Measurements from ENCODE around the gene TMEM207.

Gene TMEM207

DNA sequence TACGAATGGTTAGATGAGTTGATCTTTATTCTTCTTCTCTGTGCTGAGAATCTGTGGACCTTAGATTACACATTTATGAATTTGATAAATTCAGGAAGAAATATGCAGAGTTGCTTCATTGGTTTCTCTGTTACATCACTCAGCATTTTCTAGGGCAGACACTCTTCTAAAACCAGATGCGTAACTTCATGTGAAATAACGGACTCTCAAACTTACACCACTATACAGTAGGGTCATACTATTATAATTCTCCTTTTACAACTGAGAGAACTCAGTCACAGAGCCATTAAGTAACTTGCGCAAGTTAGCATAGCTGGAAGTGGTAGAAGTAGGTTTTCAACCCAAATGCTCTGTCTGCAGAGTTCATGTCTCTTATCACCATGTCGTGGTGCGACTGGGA, 5.7 kb downstream of the TMEM207 start:
- DNase-seq: no peak

DNA sequence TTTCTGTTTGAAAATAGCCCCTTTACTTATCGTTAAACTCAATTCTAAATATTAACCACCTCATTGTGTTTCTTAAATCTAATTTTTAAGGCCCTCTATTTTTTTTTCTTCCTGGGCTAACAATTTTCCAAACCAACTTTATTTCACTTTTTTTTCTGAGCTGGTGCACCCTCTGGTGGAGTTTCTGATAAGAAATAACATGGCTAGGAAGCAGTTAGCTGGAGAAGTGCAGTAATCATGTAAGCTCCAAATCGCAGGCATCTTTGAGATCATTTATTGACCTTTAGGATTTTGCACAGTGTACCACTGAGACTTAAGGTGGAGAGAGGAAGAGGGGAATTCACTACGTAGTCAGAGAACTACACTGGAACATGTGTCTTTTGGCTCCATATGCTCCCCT, 6.4 kb downstream of the TMEM207 start:
- no peak for DNase-seq

DNA sequence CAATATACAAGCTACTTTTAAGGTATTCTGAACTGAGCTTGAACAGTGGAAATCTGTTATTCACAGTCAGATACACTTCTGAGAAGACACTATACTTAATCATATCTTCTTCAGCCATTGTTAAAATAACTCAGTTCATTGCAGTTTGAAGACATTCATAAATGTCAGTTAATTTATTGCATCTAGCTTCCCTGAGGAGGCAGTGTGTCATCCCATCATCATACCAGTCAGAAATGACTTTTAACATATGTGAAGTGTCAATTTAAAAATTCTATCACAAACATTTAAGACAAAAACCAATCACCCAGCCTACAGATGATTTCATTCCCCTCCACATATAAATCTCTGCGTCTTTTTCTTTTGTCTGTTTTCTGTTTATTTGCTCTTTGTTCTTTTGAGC, 7.5 kb downstream of the TMEM207 start:
- no peak for DNase-seq

DNA sequence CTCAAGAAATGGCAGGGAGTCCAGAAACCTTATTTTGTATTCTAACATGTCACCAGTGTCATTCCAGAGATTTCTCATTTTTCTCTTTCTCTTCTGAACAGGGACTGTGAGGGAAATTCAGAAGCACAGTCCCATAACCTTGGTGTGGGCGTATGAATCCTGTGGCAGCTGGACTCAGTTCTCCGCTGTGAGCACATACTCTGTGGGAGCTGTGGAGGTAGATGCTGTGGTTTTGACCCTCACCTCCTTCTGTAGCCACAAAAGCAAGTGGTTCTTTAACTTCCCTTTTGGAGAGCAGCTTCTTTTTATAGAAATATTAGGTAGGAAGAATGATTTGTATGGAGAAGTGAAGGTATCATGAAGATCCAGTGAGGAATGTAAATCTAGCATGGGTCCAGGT, 13.4 kb downstream of the TMEM207 start:
- no peak for DNase-seq

DNA sequence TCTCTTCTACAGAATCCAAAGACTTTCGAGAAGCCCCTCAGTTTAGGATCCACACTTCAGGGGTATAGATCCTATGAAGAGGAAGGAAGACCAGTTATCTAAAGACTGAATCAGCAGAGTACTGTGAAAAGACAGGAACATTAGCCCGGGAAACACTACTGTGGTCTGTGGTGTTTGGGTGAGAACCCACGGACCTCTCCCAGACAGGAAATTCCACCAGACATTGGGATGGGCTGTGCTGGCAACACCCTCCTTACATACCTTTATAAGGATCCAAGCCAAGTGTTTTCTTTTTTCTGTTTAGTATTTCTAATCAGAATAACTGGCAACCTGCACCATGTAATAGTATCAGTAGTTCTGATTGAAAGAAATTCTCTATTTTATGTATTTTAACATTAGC, 14.1 kb downstream of the TMEM207 start:
- no peak for DNase-seq

DNA sequence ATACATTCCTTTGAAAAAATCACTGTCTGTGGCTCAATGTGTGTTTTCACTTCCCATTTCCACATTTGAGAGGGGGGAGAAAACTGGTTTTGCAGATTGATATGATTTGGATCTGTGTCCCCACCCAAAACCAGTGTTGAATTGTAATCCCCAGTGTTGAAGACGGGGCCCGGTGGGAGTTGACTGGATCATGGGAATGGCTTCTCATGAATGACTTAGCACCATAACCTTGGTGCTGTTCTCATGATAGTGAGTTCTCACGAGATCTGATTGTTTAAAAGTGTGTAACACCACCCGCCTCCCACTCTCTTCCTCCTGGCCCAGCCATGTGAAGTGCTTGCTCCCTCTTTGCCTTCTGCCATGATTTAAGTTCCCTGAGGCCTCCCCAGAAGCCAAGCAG, 16.1 kb downstream of the TMEM207 start:
- DNase-seq: no peak

DNA sequence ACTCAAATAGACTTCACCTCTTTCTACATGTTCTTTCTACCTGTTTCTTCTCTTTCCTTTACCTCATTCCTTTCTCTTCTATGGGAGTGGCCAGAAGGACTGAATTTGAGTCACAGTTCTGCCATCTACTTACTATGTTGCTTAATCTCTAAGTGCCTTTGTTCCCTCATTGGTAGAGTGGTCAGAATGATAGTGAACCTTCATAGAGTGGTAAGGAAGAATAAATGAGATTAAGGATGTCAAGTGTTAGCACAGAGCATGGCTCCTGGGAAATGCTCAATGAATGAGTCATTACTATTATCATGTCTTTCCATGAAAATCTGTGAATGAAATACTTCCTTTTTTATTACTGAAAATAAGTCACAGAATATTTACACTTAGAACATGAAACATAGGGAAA, 17.5 kb downstream of the TMEM207 start:
- no peak for DNase-seq

DNA sequence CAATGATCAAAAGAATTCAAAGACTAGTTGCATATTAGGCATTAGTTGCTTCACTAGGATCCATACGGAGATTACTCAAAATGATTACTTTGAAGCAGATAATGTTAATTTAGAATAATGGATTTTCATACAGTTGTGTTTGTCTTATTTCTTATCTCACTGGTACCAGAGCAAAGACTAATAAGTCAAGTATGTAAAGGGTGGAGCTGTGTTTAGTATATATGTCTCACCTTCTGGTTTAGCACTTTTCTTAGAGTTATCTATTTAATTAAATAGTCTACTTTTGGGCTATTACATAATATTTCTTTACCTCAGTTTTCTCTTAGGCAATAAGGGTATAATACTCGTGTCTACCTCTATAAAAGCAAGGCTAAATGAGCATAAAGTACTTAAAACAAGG, 18.8 kb downstream of the TMEM207 start:
- DNase-seq: no peak

DNA sequence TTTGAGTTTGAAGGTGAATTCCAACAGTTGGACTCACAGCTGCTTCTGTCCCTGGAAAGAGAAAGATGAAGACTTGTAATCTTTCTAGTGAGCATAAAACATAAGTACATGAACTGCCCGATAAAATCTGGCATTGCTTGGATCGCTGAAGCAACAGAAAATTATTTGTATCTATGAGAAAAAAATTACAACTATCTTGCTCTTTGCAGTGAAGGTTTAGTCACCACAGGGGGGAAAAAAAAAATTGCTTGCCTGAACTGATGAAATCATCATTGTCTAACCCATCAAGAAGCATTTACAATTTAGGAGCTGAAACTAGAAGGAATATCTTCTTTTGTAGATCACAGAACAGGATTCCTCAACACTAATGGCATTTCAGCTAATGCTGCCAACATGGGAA, 20.0 kb downstream of the TMEM207 start:
- DNase-seq: no peak

DNA sequence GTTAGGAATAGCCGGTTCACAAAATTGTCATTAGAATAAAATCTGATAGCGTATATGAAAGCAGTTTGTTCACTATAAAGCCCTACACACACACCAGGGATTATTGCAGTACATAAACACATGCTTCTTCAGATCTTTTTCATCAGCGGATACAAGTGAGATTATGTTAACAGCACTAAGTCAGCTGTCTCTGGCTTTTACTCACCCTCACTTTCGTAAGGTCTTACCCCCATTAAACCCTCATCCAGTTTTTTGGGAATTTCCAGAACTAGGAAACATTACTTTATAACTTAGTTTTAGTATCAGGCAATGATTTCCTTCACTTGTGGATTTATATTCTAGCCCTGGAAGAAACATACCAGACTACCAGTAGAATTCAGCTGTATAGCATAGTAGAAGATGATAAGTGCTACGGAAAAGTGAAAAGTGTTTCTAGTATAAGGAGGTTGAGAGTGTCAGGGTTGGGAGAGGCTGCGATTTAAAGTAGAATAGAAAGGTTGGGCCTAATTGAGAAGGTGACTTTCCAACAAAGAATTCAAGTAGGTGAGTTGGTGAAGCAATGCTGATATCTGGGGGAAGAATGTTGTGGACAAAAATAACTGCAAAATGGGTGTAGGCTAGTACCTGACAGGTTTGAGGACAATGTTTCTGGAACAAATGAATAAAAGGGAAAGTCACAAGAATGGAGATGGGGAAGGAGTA, 22.7 kb downstream of the TMEM207 start:
- no peak for DNase-seq

DNA sequence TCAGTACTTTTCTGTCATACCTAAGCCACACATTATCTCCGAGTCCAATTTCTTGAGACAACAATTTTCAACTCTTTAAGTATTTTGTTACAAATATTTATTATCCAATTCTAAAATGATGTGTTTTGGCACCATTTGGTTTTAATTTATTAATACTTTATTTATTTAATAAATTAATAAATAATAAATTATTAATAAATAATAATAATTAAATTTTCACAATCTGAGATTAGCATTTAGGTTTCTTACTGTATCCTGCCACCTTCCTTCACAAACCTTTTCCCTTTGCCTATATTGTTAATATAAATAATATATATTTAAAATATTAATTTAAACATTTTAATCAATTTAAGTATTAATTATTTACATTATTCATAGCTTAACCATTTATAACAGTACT, 23.9 kb downstream of the TMEM207 start:
- DNase-seq: no peak

DNA sequence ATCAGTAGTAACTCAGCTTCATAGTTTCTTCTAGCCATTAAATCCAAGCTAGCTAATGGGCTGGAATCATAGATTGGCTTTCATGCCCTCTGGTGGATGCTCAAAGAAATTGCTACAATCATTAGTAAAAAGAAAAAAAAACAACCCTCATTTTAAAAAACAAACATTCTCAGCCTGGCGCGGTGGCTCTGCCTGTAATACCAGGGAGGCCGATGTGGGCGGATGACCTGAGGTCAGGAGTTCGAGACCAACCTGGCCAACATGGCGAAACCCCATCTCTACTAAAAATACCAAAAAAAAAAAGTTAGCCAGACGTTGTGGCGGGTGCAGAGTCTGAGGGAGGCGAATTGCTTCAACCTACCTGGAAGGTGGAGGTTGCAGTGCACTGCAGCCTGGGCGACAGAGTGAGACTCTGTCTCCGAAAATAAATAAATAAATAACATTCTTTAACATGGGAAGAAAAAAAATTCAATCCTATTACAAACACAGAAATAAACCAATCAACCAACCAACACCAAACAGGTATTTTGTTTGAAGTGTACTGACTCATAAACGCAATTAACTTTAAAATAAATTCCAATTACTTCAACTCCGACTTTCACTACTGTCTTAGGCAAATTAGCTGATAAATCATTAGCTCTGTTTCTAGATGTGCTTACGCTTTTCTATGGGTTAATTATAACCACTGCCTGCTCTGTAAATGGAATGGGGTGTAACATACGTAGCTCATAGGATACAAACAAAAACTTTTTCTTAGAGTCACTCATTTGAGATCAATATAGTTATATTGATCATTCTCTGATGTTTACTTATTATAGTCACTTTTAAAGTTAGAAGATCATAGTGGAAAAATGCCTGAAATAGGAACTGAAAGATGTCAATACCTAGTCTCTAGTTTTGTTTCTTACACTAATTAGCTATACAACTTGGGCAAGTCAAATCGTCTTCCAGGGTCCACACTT, 24.9 kb downstream of the TMEM207 start:
- peak; percentile 12 for DNase-seq

DNA sequence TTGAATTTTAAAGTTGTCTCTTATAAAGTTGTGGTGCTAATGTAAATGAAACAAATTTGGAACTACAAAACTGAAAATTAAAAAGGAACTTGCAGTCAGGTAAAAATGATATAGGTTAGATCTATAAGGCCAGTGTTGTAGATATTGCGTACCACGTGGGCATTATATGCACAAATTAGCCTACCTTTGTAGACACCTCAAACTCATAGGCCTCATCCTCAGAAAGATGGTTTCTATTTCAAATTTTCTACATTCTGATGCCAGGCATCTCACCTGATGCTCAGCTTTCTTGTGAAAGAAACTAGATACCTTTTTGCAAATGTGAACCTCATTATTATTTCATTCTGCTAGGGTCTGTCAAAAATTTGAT, 25.6 kb downstream of the TMEM207 start:
- no peak for DNase-seq

DNA sequence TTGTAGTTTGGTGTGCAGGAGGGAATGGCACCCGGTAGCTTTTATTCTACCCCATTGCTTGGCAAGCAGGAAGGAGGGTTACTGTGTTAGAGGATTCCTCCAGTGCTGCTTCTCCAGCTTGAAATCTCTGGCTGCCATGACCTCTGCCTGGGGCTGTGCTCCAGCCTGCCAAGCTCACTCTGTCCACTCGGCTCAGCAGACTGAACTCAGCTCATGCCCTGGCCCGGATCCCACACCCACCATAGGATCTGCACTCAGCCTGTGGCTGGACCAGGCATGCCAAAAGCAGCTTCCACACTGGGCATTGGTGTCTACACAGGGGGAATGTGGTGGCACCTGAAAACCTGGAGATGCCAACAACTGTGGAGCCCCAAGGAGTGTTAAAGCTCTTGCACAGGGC, 35.4 kb downstream of the TMEM207 start:
- no peak for DNase-seq

DNA sequence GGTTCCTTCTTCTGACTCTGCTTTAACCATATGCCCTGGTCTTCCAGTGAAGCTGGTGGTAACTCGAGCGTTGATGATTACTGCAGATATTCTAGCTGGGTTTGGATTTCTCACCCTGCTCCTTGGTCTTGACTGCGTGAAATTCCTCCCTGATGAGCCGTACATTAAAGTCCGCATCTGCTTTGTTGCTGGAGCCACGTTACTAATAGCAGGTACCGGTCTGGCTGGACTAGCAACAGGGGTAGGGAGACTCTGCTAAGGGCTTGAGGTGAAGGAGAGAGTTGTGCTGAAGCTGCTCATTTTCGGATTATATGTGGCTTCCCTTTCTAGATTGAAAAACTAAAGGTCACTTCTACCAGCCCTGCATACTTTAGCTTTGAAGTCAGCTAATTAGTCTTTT, 45.0 kb downstream of the TMEM207 start:
- no peak for DNase-seq

DNA sequence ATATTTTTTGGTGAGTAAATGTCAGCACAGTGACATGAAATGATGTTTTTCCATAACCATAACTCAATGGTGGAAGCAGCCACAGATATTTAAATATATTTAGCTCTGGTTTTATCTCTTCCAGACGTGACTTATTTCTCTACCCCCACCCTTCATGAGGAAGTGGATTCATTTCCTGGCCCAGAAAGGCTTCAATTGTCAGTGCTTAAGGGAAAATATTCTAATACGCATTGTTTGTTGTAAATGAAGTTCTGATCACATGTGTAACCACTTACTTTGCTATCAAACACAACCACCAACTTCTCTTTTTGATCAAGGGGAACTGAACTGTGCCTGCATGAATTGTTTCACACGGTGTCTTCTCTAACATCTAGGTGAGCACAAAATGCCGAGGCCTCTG, 47.7 kb downstream of the TMEM207 start:
- no peak for DNase-seq

DNA sequence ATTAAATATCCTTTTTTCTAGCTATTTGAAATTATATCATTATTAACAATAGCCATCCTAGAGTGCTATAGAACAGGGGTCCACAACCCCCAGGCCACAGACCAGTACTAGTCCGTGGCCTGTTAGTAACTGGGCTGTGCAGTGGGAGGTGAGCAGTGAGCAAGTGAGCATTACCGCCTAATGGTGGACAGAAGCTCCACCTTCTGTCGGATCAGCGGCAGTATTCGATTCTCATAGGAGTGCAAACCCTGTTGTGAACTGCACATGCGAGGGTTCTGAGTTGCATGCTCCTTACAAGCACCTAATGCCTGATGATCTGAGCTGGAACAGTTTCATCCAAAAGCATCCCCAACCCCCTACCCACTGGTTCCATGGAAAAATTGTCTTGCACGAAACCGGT, 50.0 kb downstream of the TMEM207 start:
- DNase-seq: no peak

DNA sequence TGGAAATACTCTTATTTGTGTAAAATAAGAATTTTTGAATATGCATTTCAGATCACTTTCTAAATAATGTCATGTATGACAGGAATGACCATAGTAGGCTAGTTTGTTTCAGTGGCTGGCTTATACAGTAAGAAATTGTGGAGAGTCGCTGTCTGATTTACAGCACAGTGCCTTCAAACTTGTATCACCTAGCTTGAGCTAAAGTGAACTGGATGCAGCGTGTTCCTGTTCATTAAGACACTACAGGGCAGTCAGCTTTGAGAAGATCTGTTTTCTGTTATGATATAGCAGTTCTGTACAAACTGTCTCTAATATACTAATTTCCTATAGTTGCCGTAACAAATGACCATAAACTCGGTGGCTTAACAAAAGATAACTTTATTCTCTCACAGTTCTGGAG, 51.8 kb downstream of the TMEM207 start:
- no peak for DNase-seq

DNA sequence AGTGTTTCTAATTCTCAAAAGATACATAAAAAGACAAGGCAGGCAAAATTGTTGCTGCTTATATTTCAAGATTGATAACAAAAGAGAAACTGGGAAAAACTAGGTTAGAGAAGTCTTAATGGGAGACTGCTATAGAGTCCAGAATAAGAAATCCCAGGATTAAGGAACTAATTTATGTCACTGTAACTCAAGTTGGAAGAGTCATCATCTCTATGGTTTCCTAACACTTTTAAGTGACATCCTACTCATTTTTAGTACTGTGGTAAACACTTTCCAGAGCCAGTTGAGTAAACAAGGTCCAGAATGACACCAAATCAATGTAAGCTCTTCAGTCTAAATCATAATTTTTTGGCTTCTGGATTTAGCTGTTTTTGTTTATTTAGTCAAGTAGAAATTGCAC, 53.7 kb downstream of the TMEM207 start:
- no peak for DNase-seq

DNA sequence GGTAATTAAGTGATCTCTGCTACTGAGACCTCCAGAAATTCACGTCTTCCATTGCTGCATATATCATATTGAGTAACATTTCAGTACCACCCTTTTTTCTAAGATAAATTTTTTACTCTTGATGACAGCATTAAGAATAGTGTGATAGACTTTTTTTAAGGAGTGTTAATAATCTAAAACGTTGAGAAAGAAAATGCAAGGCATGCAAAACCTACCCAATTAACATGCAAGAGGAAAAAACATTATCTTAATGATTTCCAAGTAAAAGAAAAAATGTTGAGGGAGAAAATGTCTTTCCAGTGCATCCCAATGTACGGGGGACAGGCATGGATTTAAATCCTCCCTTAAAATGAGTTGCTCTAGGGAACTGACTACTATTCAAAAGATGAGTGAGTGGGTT, 61.0 kb downstream of the TMEM207 start:
- DNase-seq: no peak

DNA sequence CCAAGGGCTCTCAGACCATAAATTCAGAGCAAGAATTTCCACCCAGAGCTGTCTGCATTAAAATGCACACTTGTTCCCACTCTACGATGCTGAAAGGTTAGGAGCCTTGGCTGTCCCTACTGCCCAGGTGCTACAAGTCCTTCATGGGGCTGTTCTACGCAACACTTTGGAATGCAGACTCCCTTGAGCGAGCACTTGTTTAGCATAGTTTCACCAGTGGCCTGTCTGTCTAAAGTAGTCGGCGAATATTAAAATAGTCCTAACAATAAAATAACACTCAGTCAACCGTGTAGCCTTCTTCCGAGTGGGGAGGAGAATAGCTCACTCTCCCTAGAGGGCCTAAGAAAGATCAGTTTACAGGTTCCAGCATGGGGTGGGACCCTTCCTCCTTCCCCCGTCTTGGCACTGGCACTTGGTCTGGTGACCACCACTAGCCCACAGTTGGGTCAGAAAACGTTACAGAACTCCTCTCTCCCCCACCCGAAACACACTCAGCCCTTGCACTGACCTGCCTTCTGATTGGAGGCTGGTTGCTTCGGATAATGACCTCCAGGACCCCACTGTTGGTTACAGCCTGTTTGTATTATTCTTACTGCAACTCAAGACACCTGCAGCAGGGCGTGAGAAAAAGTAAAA, 62.0 kb downstream of the TMEM207 start, which contains the start of gene CLDN16:
Gene CLDN16, plus strand, starts transcription at position 586 of the 636 bp plus-strand sequence. CDS start 167 bp downstream, outside the sequence.
- no peak for DNase-seq

DNA sequence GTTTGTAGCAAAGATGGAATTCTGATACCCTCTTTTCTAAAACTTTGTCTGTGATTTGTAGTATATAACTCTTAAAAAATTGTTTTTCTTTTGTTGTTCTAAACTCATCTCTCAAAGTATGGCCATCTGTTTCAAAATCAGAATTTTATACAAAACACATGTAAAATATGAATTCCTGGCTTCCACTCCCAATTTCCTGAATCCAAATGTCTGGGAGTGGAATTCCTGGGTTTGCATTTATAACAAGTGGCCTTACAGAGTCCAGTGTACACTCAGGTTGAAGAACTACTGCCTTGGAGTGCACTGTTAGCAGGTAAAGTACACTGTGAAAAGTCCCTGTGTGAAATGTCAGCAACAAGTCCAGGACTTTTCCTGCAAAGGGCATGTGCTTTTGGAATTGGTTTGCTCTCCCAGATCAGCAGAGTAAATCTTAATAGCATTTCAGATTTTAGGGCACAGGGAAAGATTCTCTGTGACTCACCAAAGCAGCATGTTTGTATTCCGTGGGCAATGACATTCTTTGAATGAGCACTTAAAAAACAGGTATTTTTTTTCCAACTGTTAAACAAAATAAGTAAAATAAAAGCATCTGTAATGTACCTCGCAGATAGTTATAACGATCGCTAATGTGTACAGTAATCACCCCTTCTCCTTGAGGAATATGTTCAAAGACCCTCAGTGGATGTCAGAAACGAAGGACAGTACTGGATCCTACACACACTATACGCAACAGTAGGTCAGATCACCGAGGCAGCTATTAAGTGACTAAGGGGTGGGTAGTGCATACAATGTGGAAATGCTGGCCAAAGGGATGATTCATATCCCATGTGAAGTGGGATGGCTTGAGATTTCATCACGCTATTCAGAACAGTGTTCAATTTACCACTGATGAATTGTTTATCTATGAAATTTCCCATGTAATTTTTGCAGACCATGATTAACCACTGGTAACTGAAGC, 63.7 kb downstream of the TMEM207 start:
- DNase-seq: no peak

Data from central memory CD4-positive, alpha-beta T cell (primary cell).